Neural progenitor cell (in vitro differentiated cells): Measurements from ENCODE around the gene SIRPA.

Experiments used
- EZH2 ChIP-seq: fragments of 200-600 bp; sonication (generic); IDR thresholded peaks from 2 replicates; pipeline ENCODE4 v1.6.1; 2017; ENCODE audit warnings: antibody characterized with exemption, mild to moderate bottlenecking, moderate library complexity
- EZH2phosphoT487 ChIP-seq: fragments of 200-600 bp; sonication (generic); IDR thresholded peaks from 2 replicates; pipeline ENCODE4 v1.6.1; 2017; ENCODE audit warnings: antibody characterized with exemption
- TF ChIP-seq, protein P1 (sequence below): fragments of 200-600 bp; sonication (generic); IDR thresholded peaks from 2 replicates; pipeline ENCODE4 v1.5.1; 2017; ENCODE audit warnings: antibody characterized with exemption, mild to moderate bottlenecking

GRCh38 chr20:1944345-1945091 lies 49.3 kb downstream of the SIRPA start:
- TF ChIP-seq, protein P1, sequence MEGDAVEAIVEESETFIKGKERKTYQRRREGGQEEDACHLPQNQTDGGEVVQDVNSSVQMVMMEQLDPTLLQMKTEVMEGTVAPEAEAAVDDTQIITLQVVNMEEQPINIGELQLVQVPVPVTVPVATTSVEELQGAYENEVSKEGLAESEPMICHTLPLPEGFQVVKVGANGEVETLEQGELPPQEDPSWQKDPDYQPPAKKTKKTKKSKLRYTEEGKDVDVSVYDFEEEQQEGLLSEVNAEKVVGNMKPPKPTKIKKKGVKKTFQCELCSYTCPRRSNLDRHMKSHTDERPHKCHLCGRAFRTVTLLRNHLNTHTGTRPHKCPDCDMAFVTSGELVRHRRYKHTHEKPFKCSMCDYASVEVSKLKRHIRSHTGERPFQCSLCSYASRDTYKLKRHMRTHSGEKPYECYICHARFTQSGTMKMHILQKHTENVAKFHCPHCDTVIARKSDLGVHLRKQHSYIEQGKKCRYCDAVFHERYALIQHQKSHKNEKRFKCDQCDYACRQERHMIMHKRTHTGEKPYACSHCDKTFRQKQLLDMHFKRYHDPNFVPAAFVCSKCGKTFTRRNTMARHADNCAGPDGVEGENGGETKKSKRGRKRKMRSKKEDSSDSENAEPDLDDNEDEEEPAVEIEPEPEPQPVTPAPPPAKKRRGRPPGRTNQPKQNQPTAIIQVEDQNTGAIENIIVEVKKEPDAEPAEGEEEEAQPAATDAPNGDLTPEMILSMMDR: no peak
- TF ChIP-seq EZH2phosphoT487: no peak
- no peak for TF ChIP-seq EZH2
